Measurements from ENCODE around the gene PLIN1. TPM values are rescaled to one million over a fixed set of nuclear protein-coding genes. Genes with fewer than 3 reads are reported as not detected.

The PLIN1 gene
- total and polyA plus RNA-seq, 9 of the 15 experiments (the other 6 are each of a cell fraction or from before 2014, with no cell fraction given) = not detected

DNA sequence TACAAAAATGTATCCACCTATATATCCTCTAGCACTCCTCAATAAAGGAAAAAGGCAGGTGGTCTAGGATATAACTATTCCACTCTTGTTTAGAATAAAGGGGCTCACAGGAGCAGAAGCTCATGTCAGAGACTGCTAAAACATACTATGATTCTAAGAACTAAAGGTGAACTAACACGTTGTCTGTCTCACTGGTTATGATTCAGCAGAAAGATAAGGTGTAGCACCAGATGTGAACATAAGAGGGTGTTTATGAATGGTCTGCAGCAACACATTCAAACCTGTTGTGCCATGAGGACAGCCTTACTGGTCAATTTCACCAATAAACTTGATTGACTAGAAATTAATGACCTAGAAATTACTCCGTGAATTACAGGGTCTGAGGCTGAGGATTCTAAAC, 6.8 kb upstream of the PLIN1 start (continued):
- no peak for TF ChIP-seq POLR2B (IDR thresholded peaks at IDR 0.05; ENCODE audit: low read depth, partially characterized antibody)
- no peak for TF ChIP-seq L3MBTL2 (IDR thresholded peaks at IDR 0.05)
- 0 out of 2 replicates have a peak, but pooled peaks have one; percentile 36 for TF ChIP-seq MAFG (tag; conservative IDR thresholded peaks at IDR 0.05)
- TF ChIP-seq, protein P1, sequence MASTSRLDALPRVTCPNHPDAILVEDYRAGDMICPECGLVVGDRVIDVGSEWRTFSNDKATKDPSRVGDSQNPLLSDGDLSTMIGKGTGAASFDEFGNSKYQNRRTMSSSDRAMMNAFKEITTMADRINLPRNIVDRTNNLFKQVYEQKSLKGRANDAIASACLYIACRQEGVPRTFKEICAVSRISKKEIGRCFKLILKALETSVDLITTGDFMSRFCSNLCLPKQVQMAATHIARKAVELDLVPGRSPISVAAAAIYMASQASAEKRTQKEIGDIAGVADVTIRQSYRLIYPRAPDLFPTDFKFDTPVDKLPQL (IDR thresholded peaks at IDR 0.05; ENCODE audit: extremely low read depth, insufficient read length) = no peak
- TF ChIP-seq, protein P2, sequence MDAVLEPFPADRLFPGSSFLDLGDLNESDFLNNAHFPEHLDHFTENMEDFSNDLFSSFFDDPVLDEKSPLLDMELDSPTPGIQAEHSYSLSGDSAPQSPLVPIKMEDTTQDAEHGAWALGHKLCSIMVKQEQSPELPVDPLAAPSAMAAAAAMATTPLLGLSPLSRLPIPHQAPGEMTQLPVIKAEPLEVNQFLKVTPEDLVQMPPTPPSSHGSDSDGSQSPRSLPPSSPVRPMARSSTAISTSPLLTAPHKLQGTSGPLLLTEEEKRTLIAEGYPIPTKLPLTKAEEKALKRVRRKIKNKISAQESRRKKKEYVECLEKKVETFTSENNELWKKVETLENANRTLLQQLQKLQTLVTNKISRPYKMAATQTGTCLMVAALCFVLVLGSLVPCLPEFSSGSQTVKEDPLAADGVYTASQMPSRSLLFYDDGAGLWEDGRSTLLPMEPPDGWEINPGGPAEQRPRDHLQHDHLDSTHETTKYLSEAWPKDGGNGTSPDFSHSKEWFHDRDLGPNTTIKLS (IDR thresholded peaks at IDR 0.05; ENCODE audit: borderline replicate concordance, low read depth) = no peak
- no peak for TF ChIP-seq MXI1 (IDR thresholded peaks at IDR 0.05; ENCODE audit: low read depth, low read length)
- no peak for TF ChIP-seq MCM3 (IDR thresholded peaks at IDR 0.05)
- TF ChIP-seq ZNF431 (CRISPR knock-in tag; IDR thresholded peaks at IDR 0.05) = no peak
- no peak for TF ChIP-seq RBM14 (IDR thresholded peaks at IDR 0.05; ENCODE audit: borderline replicate concordance, insufficient read depth, low read depth, low read length)
- TF ChIP-seq C11orf30 (IDR thresholded peaks at IDR 0.05; ENCODE audit: low read depth) = peak; percentile 64
- no peak for TF ChIP-seq ZNF696 (CRISPR knock-in tag; conservative IDR thresholded peaks at IDR 0.05)
- TF ChIP-seq MAFK (IDR thresholded peaks at IDR 0.05; ENCODE audit: low read length) = peak; percentile 33; the same call in 1 of the 2 replicates
- TF ChIP-seq HDAC1 (IDR thresholded peaks at IDR 0.05) = no peak
- TF ChIP-seq ZBTB8A (IDR thresholded peaks at IDR 0.05; ENCODE audit: partially characterized antibody) = no peak
- no peak for TF ChIP-seq NR2C1 (IDR thresholded peaks at IDR 0.05)
- TF ChIP-seq NR2C1 (tag; IDR thresholded peaks at IDR 0.05) = no peak
- TF ChIP-seq LEF1 (IDR thresholded peaks at IDR 0.05) = no peak
- no peak for TF ChIP-seq ZNF507 (tag; conservative IDR thresholded peaks at IDR 0.05)
- TF ChIP-seq, protein P3, sequence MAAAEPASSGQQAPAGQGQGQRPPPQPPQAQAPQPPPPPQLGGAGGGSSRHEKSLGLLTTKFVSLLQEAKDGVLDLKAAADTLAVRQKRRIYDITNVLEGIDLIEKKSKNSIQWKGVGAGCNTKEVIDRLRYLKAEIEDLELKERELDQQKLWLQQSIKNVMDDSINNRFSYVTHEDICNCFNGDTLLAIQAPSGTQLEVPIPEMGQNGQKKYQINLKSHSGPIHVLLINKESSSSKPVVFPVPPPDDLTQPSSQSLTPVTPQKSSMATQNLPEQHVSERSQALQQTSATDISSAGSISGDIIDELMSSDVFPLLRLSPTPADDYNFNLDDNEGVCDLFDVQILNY (CRISPR knock-in tag; IDR thresholded peaks at IDR 0.05) = no peak
- no peak for TF ChIP-seq CREB1 (IDR thresholded peaks at IDR 0.05)
- no peak for TF ChIP-seq CREB1 (CRISPR knock-in tag; IDR thresholded peaks at IDR 0.05)
- TF ChIP-seq COPS2 (conservative IDR thresholded peaks at IDR 0.05) = no peak
- TF ChIP-seq HNRNPH1 (optimal IDR thresholded peaks at IDR 0.05; ENCODE audit: low read depth, low read length) = no peak
- no peak for TF ChIP-seq ZNF143 (CRISPR knock-in tag; IDR thresholded peaks at IDR 0.05)
- TF ChIP-seq ZFPM2 (CRISPR knock-in tag; IDR thresholded peaks at IDR 0.05) = no peak
- TF ChIP-seq ETV1 (tag; conservative IDR thresholded peaks at IDR 0.05; ENCODE audit: low read depth) = no peak
- no peak for TF ChIP-seq KLF16 (IDR thresholded peaks at IDR 0.05)
- no peak for TF ChIP-seq KDM1A (IDR thresholded peaks at IDR 0.05)
- TF ChIP-seq, protein P4, sequence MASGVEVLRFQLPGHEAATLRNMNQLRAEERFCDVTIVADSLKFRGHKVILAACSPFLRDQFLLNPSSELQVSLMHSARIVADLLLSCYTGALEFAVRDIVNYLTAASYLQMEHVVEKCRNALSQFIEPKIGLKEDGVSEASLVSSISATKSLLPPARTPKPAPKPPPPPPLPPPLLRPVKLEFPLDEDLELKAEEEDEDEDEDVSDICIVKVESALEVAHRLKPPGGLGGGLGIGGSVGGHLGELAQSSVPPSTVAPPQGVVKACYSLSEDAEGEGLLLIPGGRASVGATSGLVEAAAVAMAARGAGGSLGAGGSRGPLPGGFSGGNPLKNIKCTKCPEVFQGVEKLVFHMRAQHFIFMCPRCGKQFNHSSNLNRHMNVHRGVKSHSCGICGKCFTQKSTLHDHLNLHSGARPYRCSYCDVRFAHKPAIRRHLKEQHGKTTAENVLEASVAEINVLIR (CRISPR knock-in tag; IDR thresholded peaks at IDR 0.05) = no peak
- TF ChIP-seq EGR1 (conservative IDR thresholded peaks at IDR 0.05) = no peak
- no peak for TF ChIP-seq HLTF (IDR thresholded peaks at IDR 0.05)
